CD4-positive, alpha-beta T cell treated with Interleukin-12 subunit alpha and Interleukin-12 subunit beta, for 1 hour (primary cell): ENCODE data around the gene GUCY1A1.

Experiments
- DNase-seq: peaks from one replicate; pipeline ENCODE4 v3.0.0-alpha.2; 2020

GUCY1A1 gene

DNA sequence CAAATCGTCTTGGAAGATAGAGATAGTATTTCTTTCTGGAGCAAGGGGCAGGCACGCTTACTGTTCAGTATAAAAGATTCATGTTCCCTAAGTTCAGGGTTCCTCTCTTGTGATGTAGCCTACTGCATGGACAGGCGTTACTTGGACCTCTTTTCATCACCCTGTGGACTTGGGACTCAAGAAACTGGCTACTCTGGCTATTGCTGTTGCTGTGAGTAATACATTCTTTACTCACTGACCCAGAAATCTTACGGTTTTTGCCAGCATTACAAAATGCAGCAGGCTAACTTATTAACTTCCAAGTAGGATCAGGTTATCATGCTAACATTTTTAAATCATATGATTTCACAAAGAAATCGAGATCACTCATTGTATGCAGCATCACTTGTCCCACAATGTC, 79.3 kb downstream of the GUCY1A1 start:
- no peak for DNase-seq

DNA sequence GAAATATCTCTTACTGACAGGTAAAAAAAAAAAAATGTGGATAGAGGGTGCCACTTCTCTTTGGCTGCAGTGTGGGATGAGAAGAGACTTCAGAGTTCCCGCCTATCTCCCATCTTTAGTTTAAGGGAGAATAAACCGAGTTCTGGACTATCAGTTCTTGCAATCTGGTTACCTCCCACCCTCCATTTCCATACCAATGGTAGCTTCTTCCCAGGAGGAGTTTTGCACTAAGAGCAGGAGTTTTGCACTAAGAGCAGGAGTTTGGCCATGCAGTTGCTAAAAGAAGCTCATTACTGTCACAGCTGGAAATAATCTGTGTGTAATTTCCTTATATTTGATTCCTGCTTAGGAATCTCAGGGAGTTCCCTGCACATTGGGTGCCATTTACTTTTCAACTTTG, 81.4 kb downstream of the GUCY1A1 start:
- DNase-seq = no peak

DNA sequence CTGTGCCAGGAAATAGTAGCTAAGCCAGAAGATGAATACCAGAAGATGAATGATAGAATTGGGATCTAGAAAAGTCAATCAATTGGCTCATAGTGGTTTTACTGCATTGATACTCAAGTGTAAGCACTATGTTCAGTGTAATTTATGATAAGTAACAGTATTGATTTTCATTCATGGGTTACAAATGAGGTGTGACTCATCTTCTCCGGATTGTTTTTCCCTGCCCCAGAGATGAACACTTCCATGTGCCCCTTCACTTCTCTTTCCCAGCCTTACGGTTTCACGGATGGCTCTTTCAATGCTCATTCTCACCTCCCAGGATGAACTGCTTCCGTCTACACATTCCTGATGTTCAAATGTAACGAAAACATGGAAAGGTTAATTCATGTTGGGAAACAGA, 82.4 kb downstream of the GUCY1A1 start:
- DNase-seq = no peak

DNA sequence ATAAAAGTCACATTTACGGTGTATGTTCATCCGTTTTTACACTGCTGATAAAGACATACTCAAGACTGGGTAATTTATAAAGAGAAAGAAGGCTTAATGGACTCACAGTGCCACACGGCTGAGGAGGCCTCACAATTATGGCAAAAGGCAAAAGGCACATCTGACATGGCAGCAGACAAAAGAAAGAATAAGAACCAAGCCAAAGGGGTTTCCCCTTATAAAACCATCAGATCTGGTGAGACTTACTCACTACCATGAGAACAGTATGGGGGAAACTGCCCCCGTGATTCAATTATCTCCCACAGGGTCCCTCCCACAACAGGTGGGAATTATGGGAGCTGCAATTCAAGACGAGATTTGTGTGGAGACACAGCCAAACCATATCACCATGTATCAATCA, 84.9 kb downstream of the GUCY1A1 start:
- no peak for DNase-seq

DNA sequence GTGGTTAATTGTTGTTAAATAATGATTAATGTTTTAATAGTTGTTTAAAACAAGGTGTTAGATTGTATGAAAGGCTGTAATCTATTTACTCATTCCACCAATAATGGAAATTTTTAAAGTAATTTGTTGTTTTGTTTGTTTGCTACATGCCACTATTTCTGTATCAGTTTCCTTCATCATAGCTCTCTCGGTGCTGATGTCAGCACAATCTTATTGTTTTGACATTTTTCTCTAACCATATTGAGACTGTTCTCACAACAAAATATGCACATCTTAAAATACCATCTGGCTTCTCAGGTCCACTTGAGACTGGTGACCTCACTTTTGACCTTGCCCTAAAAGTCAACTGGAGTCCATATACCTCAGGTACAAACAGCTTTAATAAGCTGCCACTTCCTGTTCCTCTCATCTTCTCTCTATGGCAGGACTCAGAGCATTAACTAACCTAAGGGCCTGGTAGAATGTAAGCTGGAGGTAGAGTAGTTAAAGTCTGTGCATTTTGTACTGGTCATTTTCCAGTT, 91.2 kb downstream of the GUCY1A1 start:
- DNase-seq = no peak

DNA sequence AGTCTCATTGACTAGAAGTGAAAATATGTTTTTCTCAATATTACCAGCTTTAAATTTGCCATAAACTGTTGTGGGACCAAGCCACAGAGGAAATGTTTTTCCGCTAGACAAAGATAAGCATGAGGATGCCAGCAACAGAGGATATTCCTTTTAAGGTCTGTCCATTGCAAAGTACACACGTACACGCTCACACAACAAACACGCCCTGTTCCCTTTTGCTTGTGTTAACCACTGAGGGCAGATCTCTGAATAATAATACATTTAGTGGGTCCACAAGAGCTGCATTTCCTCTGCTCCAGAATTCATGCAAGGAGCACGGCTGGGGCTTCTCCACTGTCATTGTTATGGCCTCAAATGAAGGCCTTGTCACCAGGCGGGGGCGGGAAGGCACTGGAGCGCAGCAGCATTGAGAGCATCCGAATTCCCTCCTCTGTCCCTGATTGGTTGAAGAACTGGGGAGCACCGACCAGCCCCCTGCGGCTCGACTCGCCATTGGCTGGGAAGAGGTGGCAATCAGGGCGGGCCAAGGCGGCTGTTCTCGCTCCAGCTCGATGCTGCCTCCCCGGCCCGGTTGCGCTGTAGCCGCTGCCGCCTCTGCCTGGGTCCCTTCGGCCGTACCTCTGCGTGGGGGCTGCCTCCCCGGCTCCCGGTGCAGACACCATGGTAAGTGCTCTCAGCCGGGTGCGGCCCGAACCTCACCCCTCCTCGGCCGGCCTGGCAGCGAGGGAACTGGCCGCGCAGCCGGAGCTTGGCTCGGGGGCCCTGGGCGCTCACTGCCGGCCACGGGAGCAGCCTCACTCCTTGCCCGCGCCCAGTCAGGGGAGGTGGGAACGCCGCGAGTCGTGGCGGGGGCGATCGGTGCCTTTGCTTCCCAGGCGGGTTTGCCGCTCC, 92.1 kb downstream of the GUCY1A1 start, which contains the start of gene GUCY1B1:
TSS of gene GUCY1B1 (plus strand) at position 541 of the 891 bp plus-strand sequence. CDS start at position 661, 120 bp downstream.
- DNase-seq = peak; percentile 71

DNA sequence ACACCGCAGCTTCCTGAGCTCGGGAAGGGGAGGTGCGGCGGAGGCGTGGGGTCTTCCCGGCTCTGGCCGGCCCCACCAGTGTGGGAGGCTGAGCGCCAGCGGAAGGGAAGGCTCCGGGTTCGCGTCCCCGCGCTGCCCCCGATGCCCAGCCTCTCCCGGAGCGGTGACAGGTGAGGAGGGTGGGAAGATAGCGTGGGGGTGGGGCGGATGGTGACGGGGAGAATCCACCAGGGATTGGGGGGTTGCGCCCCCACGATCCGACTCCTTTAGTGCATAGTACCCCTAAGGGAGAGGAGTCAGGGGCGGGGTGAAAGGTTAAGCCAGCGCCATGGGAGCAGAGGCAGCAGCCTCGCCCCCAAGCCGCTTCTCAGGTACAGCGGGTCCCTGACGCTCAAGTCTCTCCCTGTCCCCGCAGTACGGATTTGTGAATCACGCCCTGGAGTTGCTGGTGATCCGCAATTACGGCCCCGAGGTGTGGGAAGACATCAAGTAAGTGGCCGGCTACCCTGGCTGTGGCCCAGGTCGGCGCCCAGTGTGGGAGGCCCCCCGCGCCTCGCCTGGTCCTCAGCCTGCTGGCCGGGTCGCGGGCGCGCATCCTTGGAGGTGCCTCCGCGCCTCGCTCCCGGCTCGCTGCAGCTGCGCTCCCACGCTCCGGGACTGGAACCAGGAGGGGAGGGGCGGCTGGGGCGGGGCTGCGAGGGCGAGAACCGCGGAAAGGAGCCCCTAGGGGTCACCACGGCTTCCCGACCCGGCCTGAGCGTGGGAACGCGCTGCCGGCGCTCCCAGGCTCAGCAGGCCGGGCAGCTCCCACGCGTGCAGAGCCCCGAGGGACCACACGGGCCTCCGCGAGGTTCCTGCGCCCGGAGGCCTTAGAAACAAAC, 93.0 kb downstream of the GUCY1A1 start:
- no peak for DNase-seq

DNA sequence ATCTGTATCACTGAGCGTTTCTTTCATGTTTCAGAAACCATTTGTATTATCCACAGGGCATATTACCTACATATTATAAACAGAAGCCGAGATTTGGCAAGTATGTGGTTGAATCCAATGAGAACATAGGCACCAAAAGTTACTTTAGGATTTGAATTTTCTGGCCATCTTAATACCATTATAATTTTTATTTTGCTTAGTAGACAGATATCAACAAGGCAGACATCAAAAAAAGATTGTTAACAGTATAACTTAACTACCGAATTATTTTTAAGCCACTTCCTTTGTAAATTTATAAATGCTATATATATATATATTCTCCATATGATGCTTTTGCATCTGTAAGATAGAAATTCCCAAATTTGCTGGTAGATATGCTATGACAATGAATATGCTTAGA, 94.4 kb downstream of the GUCY1A1 start:
- no peak for DNase-seq

DNA sequence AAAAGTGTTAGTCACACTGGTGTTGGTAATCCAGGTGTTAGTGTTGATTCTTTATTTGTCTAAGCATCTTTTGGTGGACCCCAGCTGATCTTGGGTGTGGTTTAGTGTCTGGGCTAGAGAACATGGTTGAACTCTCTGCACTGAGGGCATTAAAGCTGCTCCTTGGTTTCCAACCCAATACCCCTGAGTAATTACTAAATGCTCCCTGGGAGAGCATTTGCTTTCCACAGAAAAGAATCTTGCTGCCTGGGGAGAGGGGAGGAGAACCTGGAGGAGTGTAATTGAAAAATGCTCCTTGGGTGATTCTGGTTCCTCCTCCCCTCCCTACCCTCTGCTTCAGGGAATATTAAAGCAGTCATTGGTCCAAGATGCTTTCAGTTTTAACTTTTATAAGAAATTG, 95.3 kb downstream of the GUCY1A1 start:
- DNase-seq = no peak

DNA sequence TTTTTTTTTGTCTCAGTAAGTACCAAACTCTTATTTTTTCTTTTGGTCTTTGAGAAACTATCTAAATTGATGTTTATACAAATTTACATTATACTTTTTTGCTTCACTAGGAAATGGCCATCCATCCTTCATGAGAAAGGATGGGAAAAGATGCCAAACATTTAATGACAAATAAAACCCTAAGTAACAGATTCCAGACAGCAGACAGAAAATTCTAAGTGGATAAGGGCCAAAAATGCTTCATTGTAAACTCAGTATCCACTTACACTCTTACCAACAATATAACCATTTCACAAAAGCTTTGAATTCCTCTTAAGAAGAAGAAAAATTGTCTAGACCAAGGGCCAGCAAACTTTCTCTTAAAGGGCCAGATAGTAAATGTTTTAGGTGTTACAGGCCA, 95.7 kb downstream of the GUCY1A1 start:
- DNase-seq = no peak

DNA sequence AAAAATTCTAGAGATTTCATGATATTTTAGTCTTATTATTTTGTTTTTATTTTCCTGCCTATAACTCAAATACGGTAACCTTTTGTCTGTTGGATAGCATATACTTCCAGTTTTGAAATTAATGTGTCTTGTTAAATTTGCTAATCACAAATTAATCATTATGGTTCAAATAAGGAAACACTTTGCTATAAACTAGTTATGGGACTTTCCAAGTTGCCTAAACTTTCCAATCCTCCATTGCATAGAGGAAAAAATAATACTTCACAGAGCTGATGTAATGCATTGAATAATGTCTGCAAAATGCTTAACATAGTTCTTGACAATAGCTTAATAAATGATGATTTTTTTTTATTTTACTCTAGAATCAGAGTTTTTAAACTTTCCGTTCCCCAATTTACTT, 96.9 kb downstream of the GUCY1A1 start:
- DNase-seq = no peak

DNA sequence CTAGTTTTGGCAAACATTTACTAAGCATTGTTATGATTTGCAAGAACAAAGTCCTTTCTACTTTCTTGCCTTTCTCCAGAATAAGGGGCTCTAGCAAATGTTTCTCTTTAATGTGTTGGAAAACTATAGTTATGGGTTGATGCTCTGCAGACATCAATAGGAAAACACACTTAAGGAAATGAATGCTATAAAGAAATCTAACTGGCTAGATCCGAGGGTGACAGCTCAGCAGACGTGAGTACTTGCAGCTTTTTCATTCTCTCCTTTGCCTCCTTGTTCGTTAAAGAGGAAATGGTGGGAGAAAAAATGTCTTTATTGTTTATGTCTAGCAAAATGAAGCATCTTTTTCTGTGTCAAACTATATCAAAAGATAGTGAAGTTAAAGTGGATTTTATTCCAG, 98.5 kb downstream of the GUCY1A1 start:
- DNase-seq = no peak

DNA sequence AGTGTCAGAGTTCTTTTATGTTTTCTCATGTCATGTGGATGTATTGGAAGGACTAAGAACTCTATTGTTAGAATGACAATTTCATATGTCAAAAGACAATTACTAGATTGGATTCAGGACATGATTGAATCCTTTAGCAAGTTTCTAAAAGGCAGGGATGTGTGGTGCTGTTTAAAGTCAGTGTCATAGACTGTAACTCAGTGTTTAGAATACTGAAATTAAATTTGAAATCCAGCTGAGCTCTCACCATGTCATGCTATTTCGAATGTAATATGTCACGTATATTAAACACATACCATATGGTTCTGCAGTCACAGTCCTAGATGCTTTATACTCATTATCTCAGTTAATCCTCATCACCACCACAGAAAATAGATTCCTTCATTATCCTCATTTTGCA, 100.0 kb downstream of the GUCY1A1 start:
- DNase-seq = no peak

DNA sequence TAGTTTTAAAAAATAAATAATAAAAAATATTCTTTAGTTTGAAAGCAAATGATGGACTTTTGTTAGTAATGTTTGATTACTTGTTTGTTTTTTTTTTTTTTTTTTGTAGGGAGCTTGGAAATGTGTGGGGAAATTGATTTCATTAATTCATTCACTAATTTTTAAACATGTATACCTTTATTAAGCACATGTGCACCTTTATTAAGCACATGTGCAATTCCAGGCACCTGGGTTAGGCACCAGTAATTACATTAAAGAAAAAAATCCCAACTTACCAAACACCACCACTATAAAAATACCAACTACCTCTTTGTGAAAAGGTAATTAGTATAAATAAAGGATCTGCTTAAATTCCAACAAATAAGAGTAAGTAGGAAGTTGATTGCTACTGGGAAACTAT, 101.7 kb downstream of the GUCY1A1 start:
- DNase-seq = no peak

DNA sequence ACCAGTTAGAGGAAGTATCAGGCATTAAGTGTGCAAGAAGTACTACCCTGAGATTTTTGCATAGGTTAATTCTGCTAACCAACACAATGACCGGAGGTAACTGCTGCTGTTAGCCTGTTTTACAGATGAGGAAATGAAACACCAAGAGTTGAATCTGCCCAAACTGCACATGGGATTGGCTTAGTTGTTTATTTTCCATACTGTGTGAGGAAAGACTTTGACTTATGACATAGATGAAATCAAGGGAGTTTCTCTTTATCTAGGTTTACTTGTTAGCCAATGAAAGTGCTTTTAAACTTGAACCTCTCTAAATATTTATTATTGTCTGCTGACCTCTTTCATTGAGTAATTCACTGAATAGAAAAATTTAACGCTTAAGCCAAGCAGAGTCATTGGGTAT, 102.4 kb downstream of the GUCY1A1 start:
- no peak for DNase-seq

DNA sequence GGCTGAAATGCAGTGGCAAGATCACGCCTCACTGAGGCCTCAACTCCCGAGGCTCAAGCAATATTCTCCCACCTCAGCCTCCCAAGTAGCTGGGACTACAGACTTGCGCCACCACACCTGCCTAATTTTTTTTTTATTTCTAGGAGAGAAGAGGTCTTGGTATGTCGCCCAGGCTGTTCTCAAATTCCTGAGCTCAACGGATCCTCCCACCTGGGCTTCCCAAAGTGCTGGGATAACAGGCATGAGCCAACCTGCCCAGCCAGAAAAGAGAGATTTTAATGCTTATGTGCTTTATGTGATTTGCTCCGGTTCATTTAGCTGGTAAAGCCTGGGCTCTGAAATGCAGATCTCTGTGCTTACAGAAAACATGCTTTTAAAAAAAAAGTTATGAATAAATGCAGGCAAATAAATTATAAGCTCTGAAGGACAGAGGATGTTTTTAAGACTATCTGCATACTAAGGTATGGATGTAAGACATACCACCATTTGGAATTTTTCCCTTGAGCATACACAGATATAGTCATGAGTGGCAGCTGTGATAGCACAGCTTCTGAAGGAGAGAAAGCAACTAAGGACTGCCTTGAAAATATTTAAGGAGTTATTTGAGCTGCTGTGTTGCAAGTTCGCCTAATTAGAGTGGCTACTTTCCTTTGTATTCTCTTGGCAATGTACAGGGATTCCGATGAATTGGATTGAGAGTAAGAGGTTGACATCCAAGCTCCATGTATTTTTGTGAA, 106.0 kb downstream of the GUCY1A1 start:
- no peak for DNase-seq

DNA sequence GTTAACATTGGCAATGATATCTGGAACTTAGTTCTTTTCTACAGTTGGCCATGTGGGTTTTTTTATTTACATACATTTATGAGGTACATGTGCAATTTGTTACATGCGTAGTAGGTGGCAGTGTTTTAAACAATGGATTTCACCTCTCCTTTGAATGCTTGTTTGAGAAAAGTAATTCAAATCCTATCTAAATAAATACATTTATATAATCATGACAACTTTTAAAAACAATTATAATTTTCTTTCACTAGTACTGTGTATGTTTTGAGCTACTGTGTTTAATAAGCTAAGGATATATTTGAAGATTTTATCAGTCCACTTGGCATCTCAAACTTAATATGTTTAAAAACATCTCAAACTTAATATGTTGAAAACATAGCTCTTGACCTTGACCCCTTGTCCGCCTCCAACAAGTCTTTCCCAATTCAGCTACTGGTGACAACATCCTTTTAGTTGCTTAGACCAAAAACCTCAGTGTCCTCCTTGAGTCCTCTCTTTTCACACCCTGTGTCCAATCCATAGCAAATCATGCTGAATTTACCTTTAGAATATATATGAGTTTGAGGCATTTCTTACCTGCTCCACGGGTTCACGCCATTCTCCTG, 106.7 kb downstream of the GUCY1A1 start:
- DNase-seq = no peak

DNA sequence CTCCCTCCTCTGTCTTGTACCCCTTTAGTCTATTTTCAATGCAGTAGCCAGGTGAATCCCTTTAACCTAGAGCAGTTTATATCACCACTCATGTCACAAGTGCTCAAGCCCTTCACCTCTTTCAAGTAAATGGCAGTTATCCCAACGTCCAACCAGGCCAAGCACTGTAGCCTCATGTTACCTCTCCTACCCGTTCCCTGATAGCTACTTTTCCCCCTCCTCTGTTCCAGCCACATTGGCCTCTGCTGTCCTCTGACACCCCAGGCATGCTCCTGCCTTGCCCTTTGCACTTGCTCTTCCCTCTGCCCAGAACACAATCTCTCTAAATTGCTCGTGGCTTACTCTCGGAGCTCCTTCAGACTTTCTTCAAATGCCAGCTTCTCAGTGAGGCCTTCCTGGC, 107.4 kb downstream of the GUCY1A1 start:
- no peak for DNase-seq

DNA sequence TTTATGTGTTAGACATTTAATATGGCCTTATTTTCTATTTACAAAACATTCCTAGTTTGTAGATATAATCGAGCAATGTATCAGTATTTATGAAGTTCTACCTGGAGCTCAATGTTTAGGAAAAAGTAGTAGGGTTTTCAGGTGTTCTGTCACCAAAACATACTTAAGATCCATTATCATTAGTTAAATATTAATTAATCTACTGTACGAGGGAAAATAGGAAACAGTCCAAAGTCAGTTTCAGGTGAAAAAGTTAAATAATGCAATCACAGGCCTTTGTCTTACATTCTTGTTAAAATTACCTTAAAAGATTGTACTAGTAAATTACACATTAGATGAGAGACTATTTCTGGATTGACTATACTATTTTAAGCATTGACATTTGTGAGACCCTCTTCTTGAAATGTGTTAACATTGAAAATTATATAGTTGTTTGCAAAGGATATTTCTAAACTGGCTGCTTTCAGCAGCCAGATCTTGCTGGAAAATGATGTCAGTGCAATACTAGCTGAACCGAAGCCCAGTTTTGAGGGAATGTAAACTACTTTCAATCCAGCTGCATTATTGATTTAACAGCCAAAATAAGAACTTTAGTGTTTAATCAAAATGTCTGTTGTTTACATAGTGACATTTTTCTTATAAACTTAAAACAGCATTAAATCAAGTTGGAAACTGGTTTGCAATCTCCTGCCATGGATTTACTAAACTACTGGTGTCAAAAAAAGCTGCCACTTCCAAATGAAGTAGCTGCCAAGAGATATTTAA, 111.5 kb downstream of the GUCY1A1 start:
- no peak for DNase-seq

DNA sequence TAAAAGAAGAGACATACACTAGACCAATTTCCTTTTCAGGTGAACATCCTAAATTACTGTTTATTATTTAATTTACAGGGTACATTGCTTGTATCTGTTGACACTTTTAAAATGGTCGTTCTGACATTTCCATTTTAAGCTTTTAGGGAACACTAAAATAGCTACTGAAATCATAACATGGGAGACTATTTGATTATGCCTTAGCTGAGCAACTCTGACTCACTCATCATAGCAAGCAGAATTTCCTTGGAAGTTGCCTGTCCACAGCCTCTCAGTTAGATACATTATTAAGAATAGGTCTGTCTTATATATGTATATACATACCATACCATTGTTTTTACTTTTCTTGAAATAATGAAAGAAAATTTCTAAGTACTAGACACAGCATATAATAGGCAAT, 114.1 kb downstream of the GUCY1A1 start:
- no peak for DNase-seq

DNA sequence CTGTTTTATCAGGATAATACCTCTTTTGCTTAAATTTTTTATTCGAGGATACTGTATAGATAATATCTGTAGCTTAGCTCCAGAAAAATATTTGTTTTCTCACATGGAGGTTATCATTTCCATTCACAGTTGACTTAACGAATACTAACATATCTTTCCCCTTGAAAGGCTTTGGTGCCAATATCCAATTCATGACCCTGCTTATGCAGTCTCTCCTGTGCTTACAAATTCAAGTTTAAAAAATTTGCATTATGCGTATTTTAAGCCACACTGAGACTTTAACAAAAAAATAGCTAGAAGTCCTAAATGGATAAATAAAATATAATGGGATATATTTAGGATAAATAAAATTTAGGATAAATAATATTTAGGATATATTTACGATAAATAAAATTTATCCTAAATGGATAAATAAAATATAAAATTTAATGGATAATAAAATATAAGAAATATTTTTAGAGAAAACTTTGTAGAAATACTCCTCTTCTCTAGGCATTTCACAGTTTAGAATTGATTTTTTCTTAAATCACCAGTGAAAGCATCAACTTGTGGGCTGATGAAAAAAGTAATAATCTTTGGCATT, 114.7 kb downstream of the GUCY1A1 start:
- no peak for DNase-seq
